HG02981 (cell line): ENCODE data around the gene CD5L.

Experiments used
- ATAC-seq: cut with Tn5 transposase; IDR thresholded peaks from one replicate; pipeline ENCODE4 v1.9.1; 2021; ENCODE audit warnings: mild to moderate bottlenecking, moderate library complexity; ENCODE audit not compliant: unreplicated experiment

The CD5L gene

GRCh38 chr1:157841708-157842107 is at the start of gene CD5L:
Gene CD5L (minus strand): TSS chr1:157841808. CDS start chr1:157841701, 107 bp downstream.
- no peak for ATAC-seq

DNA sequence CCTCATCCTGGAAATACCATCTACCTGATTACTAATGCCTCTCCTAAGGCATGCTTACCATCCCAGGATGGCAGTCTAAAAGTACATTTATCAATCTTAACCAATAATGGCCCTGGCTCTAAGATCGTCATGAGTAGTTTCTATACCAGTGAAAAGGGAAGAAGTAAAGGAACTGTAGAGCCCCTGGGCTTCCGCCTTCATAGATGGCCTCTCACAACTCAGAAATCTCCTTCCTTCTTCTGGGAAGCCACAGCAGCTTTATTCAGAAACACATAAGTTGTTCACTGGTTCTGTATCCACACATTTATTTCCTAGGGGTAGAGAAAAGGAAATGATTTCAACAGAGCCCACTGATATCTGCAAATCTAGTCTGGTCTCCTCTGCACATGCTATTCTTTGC is 41.0 kb upstream of the CD5L start:
- ATAC-seq: no peak

- ATAC-seq: no peak
Measured at GRCh38 chr1:157880621-157881020, 39.0 kb upstream of the CD5L start.

DNA sequence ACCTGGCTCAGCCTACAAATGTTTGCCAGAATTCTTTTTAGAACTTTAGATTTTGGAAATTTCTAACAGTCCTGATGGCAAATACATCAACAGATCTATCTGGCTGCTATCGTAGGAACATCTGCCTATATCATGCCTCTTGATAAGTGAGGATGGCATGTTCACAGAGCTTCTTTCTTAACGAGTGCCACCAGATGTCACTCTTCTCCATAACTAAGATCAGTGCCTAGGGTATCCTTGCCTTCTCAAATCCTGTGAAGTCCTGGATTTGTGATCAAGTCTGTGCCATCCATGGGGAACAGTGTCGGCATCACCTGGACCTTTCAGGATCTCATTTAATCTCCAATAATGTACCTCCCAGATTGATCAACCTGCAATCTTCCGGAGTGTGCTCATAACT is 36.5 kb upstream of the CD5L start:
- ATAC-seq: no peak

GRCh38 chr1:157870490-157870889 is 28.9 kb upstream of the CD5L start:
- ATAC-seq: no peak

DNA sequence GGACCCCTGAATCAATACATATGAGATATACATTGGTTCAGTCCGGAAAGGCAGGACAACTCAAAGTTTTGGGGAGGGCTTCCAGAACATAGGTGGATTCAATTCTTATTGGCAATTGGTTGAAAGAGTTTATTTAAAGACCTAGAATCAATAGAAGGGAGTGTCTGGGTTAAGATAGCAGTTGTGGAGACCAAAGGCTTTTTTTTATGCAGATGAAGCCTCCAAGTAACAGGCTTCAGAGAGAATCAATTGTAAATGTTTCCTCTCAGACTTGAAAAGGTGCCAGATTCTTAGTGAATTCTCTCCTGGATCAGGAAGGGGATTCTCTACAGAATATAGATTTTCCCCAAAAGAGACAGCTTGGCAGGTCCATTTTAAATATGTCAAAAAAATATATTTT is 27.0 kb upstream of the CD5L start:
- no peak for ATAC-seq

DNA sequence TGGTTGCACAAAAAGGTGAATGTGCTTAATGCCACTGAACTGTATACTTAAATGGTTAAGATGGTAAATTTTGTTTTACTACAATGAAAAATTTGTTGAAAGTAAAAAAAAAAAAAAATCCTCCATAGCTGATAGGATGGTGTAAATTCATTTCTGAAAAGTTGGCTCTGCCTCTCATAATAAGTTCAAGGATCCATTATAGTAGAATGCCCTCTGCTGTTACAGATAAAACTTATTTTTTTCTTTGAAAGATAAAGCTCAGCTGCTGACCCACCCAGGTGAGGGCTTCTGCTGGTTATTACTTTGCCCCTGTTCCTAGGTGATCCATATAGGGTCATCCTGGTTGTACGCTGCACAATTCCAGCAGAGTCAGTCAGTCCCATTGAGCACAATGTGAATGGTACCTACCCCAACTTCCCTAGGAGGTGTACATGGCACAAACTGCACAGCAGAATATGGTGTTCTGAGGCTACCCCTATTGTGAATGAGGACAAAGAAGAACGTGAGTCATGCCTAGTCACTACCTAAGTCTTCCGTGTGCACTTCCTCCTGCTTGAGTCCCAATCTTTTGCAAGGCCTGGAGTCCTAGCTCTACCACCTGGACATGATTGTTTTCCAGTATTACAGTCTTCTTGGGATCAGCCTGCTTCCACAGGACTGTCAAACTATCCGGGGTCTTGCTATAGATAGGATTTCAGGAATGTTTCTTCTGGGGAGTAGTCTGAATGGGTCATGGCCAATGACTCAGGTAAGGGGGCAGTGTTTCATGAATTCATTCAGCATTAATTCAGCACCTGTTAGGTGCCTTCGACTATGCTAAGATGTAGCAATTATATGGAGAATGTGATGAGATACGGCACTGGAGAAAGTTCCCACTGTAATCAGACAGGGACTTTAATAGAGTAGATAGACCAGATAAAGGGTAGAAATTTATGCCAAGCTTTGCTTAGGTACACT is 20.8 kb upstream of the CD5L start:
- ATAC-seq: no peak

DNA sequence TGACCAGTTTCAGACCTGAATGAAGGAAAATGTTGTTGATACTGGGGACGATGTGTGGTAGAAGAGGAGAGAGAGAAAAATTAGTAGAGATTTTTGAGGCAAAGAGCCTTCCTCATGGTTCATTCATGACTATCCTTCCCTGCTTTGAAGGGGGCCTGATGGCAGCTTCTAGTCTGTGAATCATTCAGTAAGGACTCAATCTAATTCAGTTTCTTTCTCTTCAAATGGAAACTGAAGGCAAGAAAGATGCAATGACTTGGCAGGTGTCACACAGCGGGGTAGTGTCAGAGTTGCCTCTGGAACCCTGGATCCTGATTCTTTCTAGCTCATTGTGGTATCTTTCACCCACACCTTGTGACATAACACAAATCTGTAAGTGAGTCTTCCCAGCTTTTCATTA is 14.9 kb upstream of the CD5L start:
- ATAC-seq: peak; percentile 60

GRCh38 chr1:157852476-157852875 is 10.9 kb upstream of the CD5L start:
- no peak for ATAC-seq

- no peak for ATAC-seq
Measured at GRCh38 chr1:157849229-157849875, 7.7 kb upstream of the CD5L start.

DNA sequence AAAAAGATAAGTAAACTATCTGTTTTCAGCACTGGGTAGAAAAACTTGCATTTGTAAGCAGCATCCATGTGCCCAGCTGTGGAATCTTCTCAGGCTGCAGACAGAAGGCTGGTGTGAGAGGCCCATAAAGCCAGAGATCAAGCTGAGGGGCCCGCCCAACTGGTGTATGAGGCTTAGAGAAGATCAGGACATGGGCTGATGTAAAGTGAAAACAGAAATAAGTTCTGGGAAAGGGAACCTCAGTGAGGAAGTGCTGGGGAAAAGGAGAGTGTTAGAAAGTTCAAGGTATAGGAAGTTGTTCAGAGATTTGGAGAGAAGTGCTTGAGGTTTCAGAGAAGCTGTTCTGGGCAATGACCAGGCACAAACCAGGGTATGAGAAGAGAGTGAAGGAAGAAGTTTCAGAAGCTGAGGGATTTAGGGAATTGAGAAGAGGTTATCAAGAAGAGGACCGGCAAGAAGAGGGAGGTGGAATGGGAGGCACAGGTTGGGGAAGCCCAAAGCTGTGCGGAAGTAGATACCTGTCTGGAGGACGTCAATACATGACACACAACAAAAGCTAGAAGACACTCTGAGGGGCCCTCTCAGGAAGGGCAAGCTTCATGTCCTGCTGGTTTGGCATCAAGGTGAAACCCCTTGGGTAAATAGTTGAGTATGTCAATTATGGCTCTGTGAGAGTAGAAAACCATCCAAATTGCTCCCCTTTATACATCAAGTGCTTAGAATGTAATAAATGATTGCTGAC is 2.7 kb upstream of the CD5L start:
- ATAC-seq: no peak

GRCh38 chr1:157842939-157843338 is 1.3 kb upstream of the CD5L start:
- ATAC-seq: no peak

GRCh38 chr1:157838966-157839365 is 2.6 kb downstream of the CD5L start:
- no peak for ATAC-seq

DNA sequence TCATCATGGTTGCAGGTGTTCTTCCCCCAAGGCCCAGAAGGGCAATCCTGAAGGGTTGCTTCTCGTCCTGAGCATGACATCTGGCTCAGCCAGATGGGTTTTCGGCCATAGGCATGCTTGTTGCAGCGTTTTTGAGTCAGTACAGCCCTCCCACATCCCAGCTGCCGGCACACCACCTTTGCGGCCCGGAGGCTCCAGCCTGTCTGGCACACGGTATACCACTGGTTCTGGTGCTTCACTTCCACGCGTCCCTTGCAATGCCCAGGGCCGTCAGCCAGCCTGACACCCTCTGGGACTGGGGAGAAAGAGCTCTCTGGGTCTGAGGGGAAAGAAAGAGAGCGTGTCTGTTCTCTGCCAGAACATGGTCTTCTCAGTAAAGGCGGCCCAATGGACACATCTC is 7.2 kb downstream of the CD5L start:
- no peak for ATAC-seq

DNA sequence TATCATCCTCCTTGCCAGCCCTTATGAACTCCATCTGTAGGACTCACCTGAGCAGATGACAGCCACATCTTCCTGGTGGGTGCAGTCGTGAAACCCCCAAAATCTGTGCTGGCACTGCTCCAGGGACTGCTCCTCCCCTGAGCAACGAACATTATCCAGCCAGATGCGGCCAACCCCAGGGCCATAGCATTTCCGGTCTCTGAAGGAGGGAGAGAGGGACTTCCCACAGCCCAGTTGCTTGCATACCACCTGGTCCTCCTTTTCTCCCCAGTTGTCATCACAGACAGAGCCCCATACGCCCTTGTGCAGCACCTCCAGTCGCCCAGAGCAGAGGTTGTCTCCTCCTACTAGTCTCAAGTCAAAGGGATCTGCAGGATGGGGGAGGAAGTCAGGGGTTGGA is 8.5 kb downstream of the CD5L start:
- no peak for ATAC-seq

DNA sequence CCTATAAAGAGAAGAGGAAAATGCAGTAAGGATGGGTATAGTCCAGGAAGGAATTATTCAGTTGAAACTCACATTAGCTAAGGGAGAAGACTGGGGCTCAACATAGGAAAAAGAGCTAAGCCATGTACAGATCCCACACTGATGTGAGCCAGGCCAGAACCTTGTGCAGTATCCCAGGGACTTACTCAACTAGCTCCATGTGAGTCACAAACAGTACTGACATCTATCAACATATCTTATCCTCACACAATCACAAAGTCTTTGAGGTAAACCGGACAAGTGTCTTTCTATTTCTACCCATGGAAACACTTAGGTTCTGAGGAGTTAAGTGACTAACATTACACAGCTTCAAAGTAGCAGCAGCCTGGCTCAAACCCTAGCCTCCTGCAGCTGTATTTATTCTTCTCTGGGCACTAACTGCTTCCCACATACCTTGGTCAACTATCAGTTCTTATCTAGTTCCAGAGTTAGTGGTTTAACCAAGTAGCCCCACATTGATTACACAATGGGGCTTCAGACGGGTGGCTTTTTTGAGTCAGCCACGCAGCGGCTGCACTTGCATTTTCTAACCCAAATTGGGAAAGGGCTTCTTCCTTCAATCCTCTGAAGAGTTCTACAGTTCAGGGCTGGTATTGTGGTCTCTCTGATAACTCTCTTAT is 9.5 kb downstream of the CD5L start:
- ATAC-seq: no peak

DNA sequence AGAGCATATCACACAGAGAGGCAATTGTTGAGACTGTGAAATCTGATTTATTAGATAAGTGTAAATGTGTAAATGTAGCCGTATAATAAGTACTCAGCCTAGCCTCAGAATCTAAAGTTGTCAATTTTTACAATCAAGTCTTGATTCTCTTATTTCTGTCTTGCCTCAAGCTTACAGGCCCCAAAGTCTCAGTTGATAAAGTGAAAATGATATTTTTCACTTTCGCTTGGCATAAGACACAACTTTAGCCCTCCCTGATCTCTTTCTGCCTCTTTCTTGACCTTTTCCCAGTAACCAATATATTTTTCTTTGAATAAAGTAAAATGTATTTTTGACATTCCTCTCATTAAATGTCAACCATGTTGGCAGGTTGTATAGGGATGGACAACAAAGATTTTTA is 10.7 kb downstream of the CD5L start:
- ATAC-seq: no peak

GRCh38 chr1:157829711-157830110 is 11.9 kb downstream of the CD5L start:
- no peak for ATAC-seq

DNA sequence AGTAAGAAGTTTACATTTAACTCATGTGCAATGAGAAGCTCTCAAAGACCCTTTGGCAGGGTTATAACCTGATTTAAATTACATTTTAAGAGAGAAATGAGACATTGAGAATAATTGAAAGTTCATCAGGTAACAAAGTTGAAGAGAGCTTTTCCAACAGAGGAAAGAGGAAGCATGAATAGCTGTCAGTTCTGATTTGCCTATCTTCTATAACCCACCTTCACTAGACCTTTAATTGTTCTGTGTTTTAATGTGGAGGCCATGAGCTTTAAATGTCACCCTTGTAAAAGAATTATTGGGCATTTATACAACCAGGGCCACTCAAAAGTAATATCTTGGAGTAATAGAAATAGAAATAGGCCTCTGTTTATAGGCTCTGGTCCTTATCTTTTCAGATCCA is 12.4 kb downstream of the CD5L start:
- ATAC-seq: no peak

GRCh38 chr1:157820299-157820698 is 21.3 kb downstream of the CD5L start:
- no peak for ATAC-seq

DNA sequence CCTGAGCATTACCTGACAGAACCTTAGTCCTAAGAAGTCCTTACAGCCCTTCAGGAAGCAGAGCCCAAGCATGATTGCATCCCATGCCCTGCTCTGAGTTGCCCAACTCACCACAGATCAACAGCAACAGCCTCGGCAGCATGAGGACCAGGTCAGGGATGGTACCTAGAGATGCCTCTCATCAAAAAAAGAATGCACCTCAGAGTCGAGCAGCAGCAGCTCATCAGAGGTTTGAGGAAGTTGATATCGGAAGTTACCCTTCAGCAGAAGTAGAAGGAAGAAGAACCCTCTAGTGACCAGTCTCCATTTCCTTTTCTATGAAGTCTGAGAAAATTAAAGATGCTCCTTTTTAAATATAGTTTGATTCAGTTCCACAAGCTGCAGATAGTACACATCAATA is 21.7 kb downstream of the CD5L start, which contains the start of gene FCRL1:
Gene FCRL1 (minus strand): TSS at position 225 of the 400 bp plus-strand sequence. CDS start 83 bp downstream, at position 142.
- ATAC-seq: no peak
